Placental epithelial cell (primary cell): ENCODE data around the gene TNC. TPM values are rescaled to one million over a fixed set of nuclear protein-coding genes. Genes with fewer than 3 reads are reported as not detected.

ENCODE experiments used
- total RNA-seq: library from RNA; depleted of rRNA; stranded (reverse); fragments of >200 nt; gene quantifications from 2 replicates; pipeline ENCODE4 v1.2.3, GENCODE V29; 2012

TNC gene
- total RNA-seq: 18.1 and 119 TPM in 2 replicates

GRCh38 chr9:115117999-115118878, at the start of gene TNC:
TNC (minus strand) TSS chr9:115118157; CDS start chr9:115091018, 27,139 bp downstream.

Other genes starting within 250 kb of the TNC start
- gene TNFSF8, start 187.6 kb downstream of the TNC start, total RNA-seq: not detected in 2 replicates